Measurements from ENCODE around the gene MGRN1.

- no peak for TF ChIP-seq POLR2AphosphoS5 (IDR thresholded peaks at IDR 0.05; ENCODE audit: borderline replicate concordance, low read depth, low read length)
- TF ChIP-seq EZH2 (IDR thresholded peaks at IDR 0.05), result no peak
Measured at GRCh38 chr16:4675864-4676786, 51.5 kb downstream of the MGRN1 start.
